Nephron (organoid): ENCODE data around the gene TMPRSS9.

ENCODE experiments used
- H3K27ac Mint-ChIP-seq, 3 experiments: 2 replicates each; pipeline ENCODE4 v1.8.0; 2020; ENCODE audit warnings: mixed read lengths in 3 of 3, mild to moderate bottlenecking in 2 of 3, moderate library complexity in 1 of 3
- H3K27me3 Mint-ChIP-seq: 2 replicates; pipeline ENCODE4 v1.8.0; 2021; ENCODE audit warnings: low read depth, mild to moderate bottlenecking, moderate library complexity, mixed read lengths
- H3K36me3 Mint-ChIP-seq: 2 replicates; pipeline ENCODE4 v1.8.0; 2020; ENCODE audit warnings: low read depth, mixed read lengths
- H3K4me1 Mint-ChIP-seq: 2 replicates; pipeline ENCODE4 v1.8.0; 2020; ENCODE audit warnings: mixed read lengths
- H3K4me3 Mint-ChIP-seq, 3 experiments: 2 replicates each; pipeline ENCODE4 v1.8.0; 2020; ENCODE audit warnings: mild to moderate bottlenecking in 3 of 3, mixed read lengths in 3 of 3, moderate library complexity in 2 of 3
- H3K9me3 Mint-ChIP-seq: 2 replicates; pipeline ENCODE4 v1.8.0; 2020; ENCODE audit warnings: mixed read lengths
- TF ChIP-seq, protein P1 (sequence below), 3 experiments: fragments of 200-600 bp; sonication (generic); IDR thresholded peaks; one replicate each; pipeline ENCODE4 v1.5.0; 2021; ENCODE audit warnings: antibody characterized with exemption in 3 of 3; ENCODE audit not compliant: unreplicated experiment in 3 of 3

The TMPRSS9 gene

DNA sequence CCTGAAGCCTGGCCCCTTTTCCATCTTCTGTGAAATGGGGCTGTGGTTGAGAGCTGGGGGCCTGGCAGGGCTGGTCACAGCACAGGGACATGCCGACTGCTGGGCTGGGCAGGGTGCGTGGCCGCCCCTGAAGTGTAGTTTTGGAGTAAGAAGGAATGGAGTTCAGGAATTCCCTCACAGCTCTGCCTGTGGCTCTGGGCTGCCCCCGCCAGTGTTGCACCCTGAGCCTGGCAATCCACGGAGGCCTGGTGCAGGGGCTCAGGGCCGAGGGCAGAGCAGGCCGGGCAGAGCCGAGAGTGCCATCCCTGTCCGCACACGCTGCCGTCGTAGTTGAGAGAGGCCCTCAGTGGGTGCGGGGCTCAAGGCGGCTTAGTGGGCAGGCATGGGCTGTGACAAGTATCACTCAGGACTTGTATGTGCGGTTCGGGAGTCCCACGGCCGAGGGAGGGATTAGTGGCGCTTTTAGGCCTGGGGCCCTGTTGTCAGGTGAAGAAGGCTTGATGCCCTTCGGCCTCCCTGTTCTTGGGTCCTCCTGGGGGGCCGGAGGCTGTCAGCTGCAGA lies 21.9 kb upstream of the TMPRSS9 start:
- Mint-ChIP-seq H3K36me3 (no peaks in the 10 kb centered on the region), H3K4me1 (peaks cover 30% of the 10 kb centered on the region), H3K27ac (peak overlapping the region in 2 of 3 experiments; percentile 17 to 49), H3K9me3 (no peaks in the 10 kb centered on the region), H3K27me3 (no peaks in the 10 kb centered on the region), H3K4me3 (no peak overlapping the region)
- TF ChIP-seq, protein P1, sequence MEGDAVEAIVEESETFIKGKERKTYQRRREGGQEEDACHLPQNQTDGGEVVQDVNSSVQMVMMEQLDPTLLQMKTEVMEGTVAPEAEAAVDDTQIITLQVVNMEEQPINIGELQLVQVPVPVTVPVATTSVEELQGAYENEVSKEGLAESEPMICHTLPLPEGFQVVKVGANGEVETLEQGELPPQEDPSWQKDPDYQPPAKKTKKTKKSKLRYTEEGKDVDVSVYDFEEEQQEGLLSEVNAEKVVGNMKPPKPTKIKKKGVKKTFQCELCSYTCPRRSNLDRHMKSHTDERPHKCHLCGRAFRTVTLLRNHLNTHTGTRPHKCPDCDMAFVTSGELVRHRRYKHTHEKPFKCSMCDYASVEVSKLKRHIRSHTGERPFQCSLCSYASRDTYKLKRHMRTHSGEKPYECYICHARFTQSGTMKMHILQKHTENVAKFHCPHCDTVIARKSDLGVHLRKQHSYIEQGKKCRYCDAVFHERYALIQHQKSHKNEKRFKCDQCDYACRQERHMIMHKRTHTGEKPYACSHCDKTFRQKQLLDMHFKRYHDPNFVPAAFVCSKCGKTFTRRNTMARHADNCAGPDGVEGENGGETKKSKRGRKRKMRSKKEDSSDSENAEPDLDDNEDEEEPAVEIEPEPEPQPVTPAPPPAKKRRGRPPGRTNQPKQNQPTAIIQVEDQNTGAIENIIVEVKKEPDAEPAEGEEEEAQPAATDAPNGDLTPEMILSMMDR (IDR thresholded peaks at IDR 0.05; ENCODE audit: unreplicated experiment in 3 of 3) = no peak

DNA sequence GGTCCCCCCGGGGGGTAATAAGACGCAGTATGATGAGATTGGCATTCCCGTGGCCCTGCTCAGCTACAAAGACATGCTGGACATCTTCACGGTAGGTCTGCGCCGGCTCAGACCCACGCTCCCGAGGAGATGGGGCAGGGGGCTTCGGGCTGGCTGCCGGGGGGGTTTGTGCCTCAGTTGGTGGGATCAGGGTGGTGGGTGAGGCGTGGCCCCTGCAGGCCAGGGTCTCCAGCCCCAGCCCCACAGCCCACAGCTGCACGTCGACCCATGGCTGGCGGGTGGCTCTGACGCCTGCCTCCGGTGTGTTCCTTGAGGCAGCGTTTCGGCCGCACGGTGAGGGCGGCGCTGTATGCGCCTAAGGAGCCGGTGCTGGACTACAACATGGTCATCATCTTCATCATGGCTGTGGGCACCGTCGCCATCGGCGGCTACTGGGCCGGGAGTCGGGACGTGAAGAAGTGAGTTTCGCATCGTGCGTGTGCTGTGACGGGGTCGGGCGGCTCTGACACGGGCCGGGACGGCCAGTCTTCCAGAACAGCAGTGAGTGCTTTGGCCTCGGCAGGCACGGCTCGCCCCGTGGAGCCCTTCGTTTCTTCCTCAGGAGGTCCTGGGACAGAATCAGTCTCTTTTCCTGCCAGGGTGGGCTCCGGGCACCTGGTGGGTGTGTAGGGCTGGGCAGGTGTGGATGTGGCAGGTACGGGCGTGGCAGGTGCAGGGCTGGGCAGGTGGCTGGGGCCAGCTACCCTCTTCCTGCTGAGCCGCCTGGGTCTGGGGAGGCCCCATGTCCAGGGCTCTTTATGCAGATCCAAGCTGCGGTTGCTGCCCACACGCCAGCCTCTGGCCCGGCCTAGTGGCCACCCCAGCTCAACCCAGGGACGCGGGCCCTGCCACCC lies 21.1 kb upstream of the TMPRSS9 start:
- TF ChIP-seq, protein P1 (IDR thresholded peaks at IDR 0.05; ENCODE audit: unreplicated experiment in 3 of 3) = no peak
- H3K4me1 Mint-ChIP-seq = peaks cover 23% of the 10 kb centered on the region
- H3K9me3 Mint-ChIP-seq = no peaks in the 10 kb centered on the region
- no peak overlapping the region for H3K4me3 Mint-ChIP-seq
- H3K36me3 Mint-ChIP-seq = no peaks in the 10 kb centered on the region
- no peak overlapping the region for H3K27ac Mint-ChIP-seq
- no peaks in the 10 kb centered on the region for H3K27me3 Mint-ChIP-seq

DNA sequence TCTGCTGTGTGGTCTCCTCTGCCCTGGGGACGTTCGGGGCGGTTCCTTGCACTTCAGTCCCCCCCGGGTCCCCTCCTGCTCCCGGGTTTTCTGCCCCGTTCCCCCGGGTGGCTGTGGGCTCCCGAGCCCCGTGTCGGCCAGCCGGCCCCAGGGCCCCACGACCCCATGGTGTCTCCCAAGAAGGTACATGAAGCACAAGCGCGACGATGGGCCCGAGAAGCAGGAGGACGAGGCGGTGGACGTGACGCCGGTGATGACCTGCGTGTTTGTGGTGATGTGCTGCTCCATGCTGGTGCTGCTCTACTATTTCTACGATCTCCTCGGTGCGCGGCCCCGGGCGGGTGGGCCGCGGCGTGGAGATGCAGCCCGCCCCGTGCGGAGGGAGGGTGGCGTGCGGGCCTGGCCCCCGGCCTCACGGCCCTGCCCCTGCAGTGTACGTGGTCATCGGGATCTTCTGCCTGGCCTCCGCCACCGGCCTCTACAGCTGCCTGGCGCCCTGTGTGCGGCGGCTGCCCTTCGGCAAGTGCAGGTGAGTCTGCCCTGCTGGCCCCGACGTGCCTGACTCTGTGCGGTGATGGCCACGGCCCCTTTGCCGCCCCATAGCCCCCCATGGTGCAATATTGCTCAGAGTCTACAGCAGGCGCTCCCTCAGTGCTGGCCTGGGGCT lies 20.3 kb upstream of the TMPRSS9 start:
- no peaks in the 10 kb centered on the region for H3K36me3 Mint-ChIP-seq
- H3K4me3 Mint-ChIP-seq = no peak overlapping the region
- TF ChIP-seq, protein P1 (IDR thresholded peaks at IDR 0.05; ENCODE audit: unreplicated experiment in 3 of 3) = no peak
- H3K27me3 Mint-ChIP-seq = no peaks in the 10 kb centered on the region
- no peak overlapping the region for H3K27ac Mint-ChIP-seq
- H3K9me3 Mint-ChIP-seq = no peaks in the 10 kb centered on the region
- H3K4me1 Mint-ChIP-seq = peaks cover 23% of the 10 kb centered on the region

DNA sequence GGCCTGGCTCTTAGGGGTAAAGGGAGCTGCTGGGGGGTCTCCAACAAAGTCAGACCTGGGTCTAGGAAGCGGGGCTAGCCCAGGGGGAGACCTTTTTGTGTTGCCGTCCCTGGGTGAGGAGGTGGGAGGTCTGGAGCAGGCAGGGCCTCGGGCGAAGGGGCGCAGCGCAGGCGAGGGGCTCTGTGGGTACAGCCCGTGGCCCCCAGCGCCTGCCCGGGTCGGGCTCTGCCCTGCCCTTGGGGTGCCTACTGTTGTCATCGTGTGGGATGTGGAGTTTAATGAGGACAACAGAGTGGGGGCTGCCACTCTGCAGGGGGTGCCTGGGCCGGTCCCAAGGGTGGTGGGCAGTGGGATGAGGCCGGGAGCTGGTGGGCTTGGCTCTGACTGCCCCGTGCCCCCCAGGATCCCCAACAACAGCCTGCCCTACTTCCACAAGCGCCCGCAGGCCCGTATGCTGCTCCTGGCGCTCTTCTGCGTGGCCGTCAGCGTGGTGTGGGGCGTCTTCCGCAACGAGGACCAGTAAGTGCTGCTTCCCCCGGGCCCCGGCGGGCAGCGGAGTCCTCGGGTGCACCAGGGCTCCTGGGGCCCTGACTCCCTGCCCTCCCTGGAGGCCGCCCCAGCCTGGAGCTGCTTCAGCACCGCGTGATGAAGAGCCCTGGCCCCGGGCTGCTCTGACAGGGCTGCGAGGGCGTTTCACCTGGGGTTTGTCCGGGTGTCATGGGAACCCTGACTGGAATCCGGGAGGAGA lies 19.4 kb upstream of the TMPRSS9 start:
- TF ChIP-seq, protein P1 (IDR thresholded peaks at IDR 0.05; ENCODE audit: unreplicated experiment in 3 of 3) = no peak
- no peaks in the 10 kb centered on the region for H3K27me3 Mint-ChIP-seq
- peaks cover 2% of the 10 kb centered on the region for H3K36me3 Mint-ChIP-seq
- no peaks in the 10 kb centered on the region for H3K9me3 Mint-ChIP-seq
- H3K4me1 Mint-ChIP-seq = peaks cover 23% of the 10 kb centered on the region
- H3K27ac Mint-ChIP-seq = no peak overlapping the region
- no peak overlapping the region for H3K4me3 Mint-ChIP-seq

DNA sequence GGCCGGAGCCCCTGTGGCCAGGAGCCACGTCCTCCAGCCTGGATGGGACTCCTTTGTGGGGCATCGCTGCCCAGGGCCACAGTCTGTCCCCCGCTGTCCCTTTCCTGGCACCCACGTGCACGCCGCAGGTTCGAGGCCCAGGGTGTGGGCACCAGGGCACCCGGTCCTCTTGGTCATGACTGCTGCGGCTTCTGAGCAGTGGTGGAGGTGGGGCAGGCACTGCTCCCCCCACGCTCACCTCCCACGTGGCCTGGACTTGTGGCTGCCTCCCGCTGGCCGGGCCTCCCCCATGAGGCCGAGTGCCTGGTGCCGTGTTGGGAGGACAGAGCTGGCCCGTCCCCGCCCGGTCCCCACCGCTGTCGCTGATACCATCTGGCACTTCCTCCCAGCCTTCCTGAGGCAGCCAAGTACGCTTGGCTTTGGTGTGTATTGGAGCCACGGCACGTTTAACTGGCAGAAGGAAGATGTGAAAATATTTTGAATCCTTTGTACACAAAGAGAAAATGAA lies 18.8 kb upstream of the TMPRSS9 start:
- H3K4me3 Mint-ChIP-seq = no peak overlapping the region
- TF ChIP-seq, protein P1 (IDR thresholded peaks at IDR 0.05; ENCODE audit: unreplicated experiment in 3 of 3) = no peak
- H3K27me3 Mint-ChIP-seq = no peaks in the 10 kb centered on the region
- H3K4me1 Mint-ChIP-seq = peaks cover 21% of the 10 kb centered on the region
- no peak overlapping the region for H3K27ac Mint-ChIP-seq
- no peaks in the 10 kb centered on the region for H3K9me3 Mint-ChIP-seq
- peaks cover 6% of the 10 kb centered on the region for H3K36me3 Mint-ChIP-seq
